ENCODE results near the gene MYH10.

The MYH10 gene

DNA sequence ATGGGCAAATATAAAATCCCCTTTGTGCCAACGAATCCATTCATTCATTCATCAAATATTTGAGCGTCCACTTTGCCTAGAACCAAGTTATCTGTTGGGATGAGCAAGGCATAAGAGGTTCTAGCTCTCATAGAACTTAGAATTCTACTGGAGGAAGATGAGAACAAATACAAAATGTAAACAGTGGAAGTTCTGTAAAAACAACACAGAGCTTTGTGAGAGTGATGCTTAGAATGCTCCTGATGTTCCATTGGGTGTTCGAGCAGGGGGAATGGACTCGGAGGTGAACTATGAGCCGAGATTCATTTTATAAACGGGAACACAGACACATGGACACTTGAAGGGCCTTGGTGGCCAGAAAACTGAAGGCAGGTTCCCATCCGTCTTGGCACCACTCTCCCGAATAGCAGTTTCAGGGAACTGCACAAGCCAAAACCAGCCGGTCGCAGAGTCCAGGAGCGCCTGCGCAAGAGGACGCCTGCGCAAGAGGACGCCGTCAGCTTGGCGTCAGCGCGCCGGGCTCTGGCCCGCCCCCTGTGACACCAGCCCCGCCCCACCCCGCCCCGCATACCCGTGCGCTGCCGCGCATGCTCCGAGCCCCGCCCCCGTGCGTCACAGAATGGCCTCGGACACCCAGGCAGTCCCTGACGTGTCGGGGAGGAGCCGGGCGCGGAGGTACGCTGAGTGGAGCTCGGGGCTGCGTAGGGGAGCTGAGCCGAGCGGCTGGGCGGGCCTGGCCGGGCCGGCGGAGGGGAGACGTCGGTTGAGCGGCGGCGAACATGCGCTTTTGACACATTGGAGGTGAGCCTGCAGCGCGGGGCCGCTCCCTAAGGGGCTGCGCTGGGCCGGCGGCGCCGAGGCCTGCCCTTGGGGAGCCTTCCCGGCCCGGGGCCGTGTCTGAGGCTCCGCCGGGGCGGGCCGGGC, 195.0 kb downstream of the MYH10 start, which contains the start of gene NDEL1 (continued):
- TF ChIP-seq MZF1 (tag by site-specific recombination; IDR thresholded peaks at IDR 0.05; ENCODE audit: borderline replicate concordance) (0 out of 2 replicates have a peak, but pooled peaks have one; percentile 14), ZNF518A (tag by site-specific recombination; conservative IDR thresholded peaks at IDR 0.05; ENCODE audit: low read depth) (0 out of 2 replicates have a peak, but pooled peaks have one; percentile 13), ZBTB17 (tag by site-specific recombination; IDR thresholded peaks at IDR 0.05) (peak; percentile 71), ZNF423 (tag by site-specific recombination; IDR thresholded peaks at IDR 0.05) (0 out of 2 replicates have a peak, but pooled peaks have one; percentile 5), ZSCAN30 (tag by site-specific recombination; IDR thresholded peaks at IDR 0.05) (peak; percentile 74), ZBTB21 (tag by site-specific recombination; IDR thresholded peaks at IDR 0.05) (peak; percentile 15; the same call in 1 of the 2 replicates), ZNF341 (tag by site-specific recombination; IDR thresholded peaks at IDR 0.05; ENCODE audit: low read depth) (peak; percentile 81), KLF10 (tag by site-specific recombination; IDR thresholded peaks at IDR 0.05) (peak; percentile 80), KLF16 (tag by site-specific recombination; IDR thresholded peaks at IDR 0.05) (peak; percentile 41; the same call in 1 of the 2 replicates), ZNF660 (tag by site-specific recombination; IDR thresholded peaks at IDR 0.05) (peak; percentile 61), ZBTB26 (tag by site-specific recombination; optimal IDR thresholded peaks at IDR 0.05) (peak; percentile 87), SP3 (tag by site-specific recombination; IDR thresholded peaks at IDR 0.05) (peak; percentile 84), ZNF785 (tag by site-specific recombination; IDR thresholded peaks at IDR 0.05) (no peak), ZEB2 (tag by site-specific recombination; IDR thresholded peaks at IDR 0.05) (peak; percentile 12; the same call in 1 of the 2 replicates), ATF2 (tag by site-specific recombination; IDR thresholded peaks at IDR 0.05; ENCODE audit: low read depth) (no peak), ZFP69B (tag by site-specific recombination; IDR thresholded peaks at IDR 0.05) (0 out of 2 replicates have a peak, but pooled peaks have one; percentile 19)
- TF ChIP-seq, protein P1, sequence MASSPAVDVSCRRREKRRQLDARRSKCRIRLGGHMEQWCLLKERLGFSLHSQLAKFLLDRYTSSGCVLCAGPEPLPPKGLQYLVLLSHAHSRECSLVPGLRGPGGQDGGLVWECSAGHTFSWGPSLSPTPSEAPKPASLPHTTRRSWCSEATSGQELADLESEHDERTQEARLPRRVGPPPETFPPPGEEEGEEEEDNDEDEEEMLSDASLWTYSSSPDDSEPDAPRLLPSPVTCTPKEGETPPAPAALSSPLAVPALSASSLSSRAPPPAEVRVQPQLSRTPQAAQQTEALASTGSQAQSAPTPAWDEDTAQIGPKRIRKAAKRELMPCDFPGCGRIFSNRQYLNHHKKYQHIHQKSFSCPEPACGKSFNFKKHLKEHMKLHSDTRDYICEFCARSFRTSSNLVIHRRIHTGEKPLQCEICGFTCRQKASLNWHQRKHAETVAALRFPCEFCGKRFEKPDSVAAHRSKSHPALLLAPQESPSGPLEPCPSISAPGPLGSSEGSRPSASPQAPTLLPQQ (tag by site-specific recombination; IDR thresholded peaks at IDR 0.05): 0 out of 2 replicates have a peak, but pooled peaks have one; percentile 14
- TF ChIP-seq, protein P2, sequence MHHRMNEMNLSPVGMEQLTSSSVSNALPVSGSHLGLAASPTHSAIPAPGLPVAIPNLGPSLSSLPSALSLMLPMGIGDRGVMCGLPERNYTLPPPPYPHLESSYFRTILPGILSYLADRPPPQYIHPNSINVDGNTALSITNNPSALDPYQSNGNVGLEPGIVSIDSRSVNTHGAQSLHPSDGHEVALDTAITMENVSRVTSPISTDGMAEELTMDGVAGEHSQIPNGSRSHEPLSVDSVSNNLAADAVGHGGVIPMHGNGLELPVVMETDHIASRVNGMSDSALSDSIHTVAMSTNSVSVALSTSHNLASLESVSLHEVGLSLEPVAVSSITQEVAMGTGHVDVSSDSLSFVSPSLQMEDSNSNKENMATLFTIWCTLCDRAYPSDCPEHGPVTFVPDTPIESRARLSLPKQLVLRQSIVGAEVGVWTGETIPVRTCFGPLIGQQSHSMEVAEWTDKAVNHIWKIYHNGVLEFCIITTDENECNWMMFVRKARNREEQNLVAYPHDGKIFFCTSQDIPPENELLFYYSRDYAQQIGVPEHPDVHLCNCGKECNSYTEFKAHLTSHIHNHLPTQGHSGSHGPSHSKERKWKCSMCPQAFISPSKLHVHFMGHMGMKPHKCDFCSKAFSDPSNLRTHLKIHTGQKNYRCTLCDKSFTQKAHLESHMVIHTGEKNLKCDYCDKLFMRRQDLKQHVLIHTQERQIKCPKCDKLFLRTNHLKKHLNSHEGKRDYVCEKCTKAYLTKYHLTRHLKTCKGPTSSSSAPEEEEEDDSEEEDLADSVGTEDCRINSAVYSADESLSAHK (tag by site-specific recombination; IDR thresholded peaks at IDR 0.05): peak; percentile 94
